T-helper 2 cell (primary cell): Measurements from ENCODE around the gene ZNF385A.
A peak's percentile ranks its signal among the peaks of the same experiment; 100 is the strongest.

Experiments
- DNase-seq, 5 experiments: peaks; one replicate each; pipeline versions ENCODE4 v3.0.0 to v3.0.0-alpha.2; 2012 to 2022

The ZNF385A gene

DNA sequence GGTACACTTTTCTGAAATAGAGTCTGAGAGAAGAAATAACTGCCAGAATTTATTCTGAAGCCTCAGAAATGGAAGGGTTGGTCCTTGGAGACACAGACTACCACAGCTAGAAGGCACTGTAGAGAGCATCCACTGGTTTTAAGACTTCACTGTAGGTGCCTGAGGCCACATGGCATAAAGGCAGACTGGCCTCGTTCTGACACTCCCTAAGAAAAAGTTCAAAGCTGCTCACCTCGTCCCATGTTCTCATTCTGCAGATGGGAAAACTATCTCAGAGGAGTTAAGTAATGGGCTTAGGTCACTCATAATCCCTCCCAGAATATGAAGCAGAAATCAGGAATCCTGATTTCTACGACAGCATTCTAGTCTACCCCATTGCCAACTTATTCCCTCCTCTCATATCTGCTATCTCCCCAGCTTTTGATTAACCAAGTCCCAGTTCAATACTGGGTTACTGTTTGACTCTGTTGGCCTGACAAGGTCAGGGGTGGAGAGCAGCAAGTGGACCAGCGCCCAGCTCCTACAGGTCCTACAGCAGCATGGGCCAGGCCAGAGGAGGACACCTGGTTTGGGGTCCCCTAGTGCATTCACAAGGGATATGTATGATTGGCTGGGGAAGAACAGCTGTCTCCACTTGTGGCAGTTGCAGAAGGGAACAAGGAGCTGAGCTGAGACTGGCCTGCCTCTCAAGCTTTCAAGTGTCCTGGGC is 30.8 kb upstream of the ZNF385A start:
- no peak for DNase-seq

DNA sequence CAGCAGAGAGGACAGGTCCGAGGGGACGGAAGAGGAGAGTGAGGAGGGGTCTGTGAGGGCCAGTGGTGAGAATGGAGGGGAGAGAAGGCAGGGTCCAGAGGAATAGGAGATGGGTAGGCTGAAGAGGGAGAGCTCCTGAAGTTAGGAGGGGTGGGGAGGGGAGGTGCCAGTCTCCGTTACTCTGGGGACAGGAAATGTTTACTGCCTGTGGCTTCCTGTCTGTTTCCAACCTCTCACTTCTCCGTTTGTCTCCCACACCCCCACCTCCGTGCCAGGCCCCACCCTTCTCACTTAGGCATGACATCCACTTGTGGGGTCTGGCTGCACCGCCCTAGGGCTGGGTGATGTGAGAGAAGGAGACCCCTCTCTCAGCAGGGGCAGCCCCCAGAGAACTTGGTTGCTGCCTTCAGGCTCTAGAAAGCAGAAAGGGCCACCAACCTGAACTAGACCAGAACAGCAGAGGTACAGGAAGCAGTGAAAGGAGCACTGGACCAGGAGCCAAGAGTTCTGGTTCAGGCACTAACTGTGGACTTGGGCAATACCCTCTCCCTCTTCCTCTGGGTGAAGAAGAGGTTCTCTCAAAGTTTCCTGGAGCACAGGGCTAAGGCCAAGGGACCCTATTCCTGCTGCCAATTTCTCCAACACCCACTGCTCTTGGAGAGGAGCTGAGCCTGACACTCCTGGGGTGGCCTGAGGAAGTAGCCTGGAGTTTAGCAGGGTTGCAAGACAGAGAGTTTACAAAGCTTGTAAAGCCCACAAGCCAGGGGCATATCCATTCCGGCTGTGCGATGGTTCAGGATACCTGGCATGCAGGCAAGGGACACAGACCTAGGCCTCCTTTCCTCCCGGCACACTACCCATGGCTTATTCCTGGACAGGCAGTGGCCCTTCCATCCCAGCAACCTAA is 29.0 kb upstream of the ZNF385A start:
- peak; percentile 40 to 91 (median 71) for DNase-seq

DNA sequence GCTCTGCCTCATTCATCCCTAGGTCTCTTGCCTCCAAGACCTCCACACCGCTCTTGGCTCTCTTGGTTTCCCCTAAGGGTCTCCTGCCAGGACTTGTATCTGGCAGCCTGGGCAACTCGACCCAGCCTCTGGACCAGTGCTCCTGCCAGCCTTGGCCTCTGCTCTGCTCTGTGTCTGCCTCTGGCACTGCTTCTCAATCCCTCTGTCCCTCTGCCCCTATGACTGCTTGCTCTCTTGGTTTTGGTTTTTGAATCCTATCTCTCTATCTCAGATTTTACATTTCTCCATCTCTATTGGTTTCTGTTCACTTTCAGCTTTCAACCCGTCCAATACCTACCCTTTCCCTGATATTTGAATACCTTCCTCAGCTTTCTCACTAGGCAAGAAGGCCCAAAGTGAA is 28.3 kb upstream of the ZNF385A start:
- DNase-seq, result peak in 1 of 5 experiments; percentile 77

DNA sequence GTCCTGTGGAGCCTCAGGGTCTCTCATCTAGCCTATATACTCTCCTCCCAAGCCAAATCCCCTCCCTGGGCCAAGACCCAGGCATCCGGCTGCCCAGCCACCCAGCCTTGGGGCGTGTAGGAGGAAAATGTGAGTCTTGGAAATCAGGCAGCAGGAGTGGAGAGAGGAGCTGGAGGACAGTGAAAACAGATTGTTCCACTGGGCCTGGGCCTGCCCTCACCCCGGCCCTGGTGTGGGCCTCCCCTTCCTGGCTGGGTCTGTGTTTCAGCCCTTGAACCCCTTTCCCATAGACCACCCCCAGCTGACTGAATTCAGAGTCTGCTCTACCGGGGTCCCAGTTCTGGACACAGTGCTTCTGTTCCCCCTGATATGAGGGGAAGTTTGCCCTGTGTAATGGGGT is 27.8 kb upstream of the ZNF385A start:
- DNase-seq, result no peak

DNA sequence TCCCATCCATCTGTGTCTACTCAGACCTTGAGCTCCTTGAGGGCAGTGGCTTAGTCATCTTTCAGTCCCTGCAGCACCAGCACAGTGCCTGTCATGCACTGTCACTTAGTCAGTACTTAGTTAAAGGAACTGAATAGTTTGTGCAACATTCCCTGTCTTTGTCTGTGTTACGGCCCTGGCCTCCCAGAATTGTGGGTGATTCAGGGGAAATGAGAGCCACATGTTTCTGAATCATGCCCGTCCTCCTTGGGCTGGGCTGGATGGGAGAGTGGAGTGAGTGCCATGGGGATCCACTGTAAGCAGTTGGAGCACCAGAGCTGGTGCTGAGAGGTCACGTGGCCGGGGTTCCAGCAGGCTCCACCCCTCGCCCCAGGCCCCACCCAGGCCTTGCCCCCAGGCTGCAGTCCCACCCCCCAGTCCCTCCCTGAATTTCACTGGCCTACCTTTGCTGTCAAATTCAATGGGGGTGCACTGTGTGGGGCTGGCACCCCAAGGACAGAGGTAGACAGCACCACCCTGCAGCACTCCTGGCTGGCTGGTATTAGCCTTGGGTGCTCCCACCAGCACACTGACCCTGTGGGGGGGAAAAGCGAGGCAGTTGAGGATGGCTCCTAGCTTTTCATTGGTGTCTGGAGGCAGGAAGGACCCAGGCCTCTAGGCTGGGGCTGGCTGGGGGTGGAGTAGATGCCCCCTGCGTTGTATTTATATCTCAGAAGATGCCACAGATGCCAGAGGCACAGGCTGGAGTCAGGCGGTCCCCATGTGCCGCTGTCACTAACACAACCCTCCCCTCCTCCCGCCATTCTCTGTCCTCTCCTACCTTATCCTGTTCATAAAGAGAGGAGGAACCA is 27.1 kb upstream of the ZNF385A start:
- peak in 3 of 5 experiments; percentile 35 to 82 (median 51) for DNase-seq

DNA sequence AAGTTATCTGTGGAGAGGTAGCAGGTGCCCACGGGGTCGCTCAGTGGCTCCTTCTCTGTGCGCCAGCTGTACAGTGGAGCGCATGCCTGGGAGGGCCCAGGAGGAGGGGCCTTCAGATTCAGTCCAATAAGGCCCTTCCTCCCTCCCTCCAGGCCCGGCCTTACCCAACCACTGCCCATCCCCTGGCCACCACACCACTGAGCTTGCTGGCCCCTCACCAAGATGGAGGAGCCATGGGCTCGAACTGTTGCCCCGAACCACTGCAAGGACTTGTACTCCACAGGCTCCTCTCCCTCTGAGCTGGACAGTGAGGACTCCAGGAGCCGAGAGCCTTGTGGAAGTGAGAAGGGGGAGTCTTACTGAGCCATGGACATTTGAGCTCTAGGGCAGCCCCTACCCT is 24.7 kb upstream of the ZNF385A start:
- DNase-seq, result no peak

DNA sequence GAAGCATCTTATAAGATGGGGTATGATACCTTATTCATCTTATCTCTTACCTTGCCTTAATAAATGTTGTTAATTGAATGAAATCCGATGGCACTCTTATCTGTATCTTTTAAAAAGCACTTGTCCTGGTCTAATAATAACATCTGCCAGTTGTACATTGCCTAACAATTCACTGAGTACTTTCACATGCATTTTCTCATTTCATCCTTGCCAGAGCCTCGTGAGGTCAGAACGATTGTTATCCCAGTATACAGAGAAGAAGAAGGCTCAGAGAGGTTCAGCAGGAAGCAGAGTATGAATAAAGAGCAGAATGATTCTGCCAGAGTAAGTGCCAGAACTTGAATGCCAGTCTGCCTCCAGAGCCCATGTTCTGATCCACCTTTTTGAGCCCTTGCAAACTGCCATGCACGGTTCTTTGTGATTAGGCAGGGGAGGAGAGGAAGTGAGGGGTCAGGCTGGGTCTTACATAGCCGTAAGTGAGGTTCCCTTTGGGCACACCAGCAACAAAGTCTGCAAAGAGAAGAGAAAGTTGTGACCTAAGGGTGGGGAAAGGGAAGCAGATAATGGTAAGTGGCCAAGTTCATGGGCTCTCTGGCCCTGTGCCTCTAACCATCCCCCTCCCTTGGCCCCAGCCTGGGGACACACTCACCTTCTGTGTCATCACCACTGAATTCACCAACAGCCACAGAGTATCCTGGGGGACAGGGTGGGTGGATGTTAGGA is 22.8 kb upstream of the ZNF385A start:
- no peak for DNase-seq

DNA sequence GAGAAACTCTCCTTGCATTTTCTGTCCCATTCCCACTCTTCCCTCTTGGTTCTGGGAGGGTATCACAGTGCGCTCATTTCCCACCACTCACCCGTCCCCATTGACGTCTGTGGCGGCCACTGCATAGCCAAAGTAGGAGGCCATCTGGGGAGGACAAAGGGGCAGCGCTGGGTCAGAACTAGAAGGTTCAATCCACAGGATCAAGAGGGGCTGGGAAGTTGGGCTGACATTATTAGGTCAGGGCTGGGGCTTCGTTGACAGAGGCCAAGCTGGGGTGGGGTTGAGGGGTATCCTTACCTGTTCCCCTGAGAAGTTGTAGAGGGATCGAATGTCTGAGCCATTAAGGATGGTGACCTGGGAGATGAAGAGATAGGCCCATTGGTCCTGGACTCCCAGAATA is 21.0 kb upstream of the ZNF385A start:
- DNase-seq, result no peak

DNA sequence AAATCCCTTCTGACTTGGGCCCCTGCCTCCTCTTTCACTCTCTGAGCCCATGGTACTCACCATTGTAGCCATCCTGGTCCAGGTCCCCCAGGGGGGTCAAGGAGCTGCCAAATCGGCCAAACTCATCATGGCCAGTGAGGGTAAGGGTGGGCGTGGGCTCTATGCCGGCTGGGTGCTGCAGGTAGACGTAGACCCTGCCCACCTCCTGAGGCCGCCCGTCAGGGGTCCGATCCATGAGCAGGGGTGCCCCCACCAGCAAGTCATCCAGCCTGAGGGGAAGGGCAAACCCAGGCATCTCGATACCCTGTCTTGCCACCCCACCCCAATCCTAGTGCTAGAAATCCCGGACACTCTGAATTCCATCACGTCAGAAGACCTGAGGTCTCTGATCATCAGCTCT is 20.6 kb upstream of the ZNF385A start:
- no peak for DNase-seq

DNA sequence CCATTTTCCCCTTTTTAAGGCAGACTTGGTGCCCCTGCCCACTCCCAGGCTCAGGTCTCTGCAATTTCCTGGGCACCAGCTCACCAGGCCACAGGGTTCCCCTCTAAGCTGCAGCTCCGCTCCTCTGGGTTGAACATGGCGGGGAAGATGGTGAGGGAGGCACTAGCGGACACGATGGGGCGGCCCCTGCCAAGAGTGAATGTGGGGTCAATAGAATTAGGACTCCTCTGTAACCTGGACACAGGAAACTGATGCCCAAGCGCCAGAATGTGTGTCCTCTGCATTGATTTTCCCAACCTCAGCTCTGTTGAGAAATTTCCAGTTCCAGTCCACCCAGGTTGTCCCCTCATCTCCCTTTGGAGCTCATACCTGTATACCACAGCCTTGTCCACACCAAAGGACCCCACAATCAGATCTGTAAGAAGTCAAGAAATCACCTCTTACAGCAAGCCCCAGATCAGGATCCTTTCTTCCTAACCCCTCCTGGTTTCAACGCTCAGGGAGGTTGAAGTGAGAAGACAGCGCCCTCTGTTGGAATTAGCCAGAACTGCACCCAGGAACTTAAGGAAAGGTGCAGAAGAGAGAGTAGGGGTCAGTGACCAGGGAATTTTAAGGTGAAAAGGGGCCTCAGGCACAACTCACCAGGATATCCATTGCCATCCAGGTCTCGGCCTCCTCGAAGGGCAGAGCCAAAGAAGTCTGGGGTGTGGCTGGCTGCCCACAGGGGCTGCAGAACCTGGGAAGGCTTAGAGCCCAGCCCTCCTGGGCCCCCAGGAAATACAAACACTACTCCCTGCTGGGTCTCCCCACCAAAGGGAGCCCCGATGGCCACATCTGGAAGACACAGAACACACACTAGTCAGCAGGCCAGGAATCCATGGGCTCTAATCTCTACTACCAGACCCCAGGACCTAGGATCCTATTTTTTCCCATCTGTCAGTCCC is 19.8 kb upstream of the ZNF385A start:
- DNase-seq, result peak; percentile 34 to 62 (median 51)

DNA sequence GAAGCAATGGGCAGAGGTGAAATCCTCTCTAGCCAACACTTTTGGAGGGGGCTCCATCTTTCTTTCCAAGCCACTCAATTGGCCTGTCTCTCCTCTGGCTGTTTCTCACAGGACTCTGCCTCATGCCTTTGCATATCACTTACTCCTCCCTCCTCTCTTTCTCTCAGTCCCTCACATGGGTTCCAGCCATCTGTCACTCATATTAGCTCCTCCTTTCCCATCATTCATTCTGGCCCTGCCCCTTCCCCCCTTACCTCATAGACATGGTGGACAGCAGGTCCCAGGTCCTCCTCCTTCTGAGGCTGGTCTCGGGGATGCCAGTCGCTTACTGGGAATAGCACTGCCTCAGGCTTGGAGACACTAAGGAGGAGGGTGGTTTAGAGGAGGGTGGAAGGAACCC is 16.6 kb upstream of the ZNF385A start:
- DNase-seq, result no peak

DNA sequence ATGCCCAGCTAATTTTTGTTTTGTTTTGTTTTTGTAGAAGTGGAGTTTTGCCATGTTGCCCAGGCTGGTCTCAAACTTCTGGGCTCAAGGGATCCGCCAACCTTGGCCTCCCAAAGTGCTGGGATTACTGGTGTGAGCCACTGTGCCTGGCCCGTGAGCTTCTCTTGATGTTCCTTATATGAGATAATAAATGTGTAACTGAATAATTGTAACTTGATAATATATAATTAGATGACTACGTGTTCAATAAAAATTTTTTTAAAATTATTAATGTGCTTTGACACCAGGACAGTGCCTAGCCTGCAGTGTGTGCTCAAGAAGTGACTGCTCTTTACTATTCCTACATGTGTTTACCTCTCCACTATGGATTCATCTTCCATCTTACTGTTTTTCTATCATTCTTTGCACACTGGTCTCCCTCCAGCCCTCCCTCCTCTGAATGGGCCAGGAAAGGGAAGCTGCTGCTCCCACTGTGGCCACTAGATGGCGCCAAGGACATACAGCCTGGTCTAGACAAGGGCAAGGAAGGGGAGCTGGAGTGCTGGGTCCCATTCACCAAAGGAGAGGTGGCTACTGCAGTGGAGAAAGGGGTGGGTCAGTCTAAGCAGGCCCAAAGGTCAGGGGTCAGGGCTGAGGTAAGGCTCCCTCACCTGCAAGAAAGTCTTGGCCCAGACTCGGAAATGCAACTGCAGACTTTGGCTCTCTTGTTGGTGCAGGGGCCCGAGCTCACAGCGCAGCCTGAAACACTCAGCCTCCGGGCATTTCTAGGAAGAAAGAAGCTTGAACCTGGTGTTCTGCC is 14.7 kb upstream of the ZNF385A start:
- peak; percentile 67 to 84 (median 76) for DNase-seq

DNA sequence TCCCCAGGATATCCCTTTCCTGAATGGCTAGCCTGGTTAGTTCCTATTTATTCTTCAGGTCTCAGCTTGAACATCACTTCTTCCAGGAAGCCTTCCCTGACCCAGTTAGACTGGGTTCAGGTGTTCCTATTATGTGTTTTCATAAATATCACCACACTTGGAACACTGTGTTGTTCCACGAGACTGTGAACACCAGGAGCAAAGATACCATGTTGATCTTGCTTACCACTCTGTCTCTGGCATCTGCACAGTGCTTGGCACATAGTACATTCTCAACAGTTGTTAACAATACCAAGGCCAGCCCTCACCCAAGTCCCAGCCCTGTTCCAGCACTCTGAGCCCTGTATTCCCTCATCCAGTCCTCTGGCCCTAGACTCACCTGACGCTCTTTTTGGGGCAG is 13.7 kb upstream of the ZNF385A start:
- DNase-seq, result no peak

DNA sequence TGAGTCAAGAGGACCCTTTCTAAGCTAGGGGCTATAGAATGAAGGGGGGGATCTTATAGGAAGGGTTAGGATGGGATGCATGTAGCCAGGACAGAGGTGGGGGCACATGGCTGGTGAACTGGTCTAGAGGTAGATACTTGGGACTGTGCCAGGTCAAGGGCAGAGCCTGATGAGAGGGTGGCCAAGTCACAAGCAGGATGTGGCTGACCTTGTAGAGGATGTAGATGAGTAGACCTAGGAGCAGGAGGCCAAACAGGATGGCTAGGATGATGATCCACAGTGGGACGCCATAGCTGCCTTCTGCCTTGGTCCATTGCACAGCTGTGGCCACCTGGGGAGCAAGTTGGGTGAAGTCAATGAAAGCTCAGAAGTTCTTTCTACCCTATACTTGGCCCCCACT is 12.6 kb upstream of the ZNF385A start:
- DNase-seq, result no peak

DNA sequence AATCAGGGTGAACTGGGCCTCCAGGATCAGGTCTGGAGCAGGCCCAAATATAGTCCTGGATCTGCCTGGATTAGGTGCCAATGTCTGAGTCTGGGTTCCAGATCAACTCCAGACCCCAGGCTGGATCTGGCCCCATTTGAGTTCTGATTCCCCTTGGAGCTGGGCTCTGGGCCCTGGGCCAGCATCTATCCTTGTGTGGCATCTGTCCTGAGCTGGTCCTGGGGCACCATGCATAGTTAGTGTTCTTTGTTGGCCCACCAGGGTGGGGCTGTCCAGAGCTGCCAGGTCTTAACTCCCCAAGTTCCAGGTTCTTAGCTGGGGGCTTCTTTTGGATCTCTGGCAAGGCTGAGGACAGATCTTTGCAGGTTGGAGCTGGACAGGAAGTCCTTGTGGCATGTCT is 11.0 kb upstream of the ZNF385A start:
- no peak for DNase-seq

DNA sequence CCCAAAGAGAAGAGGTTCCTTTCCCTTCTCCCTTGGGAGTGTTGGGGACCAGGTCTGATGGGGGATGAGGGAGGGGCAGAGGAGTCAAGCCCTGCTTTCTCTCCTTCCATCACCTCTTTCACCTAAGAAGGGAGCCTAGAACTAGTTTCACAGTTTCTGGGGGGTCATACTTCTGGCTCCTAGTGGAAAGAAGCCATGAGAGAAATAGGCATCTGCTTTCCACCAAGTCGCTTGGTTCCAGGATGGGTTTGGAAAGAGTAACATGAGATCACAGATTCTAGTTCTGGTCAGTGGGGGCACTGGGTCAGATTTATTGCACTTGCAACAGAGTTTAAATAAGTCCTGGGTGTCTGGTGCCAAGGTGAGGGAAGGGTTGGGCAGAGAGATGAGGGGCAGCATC is 10.5 kb upstream of the ZNF385A start:
- DNase-seq, result no peak

DNA sequence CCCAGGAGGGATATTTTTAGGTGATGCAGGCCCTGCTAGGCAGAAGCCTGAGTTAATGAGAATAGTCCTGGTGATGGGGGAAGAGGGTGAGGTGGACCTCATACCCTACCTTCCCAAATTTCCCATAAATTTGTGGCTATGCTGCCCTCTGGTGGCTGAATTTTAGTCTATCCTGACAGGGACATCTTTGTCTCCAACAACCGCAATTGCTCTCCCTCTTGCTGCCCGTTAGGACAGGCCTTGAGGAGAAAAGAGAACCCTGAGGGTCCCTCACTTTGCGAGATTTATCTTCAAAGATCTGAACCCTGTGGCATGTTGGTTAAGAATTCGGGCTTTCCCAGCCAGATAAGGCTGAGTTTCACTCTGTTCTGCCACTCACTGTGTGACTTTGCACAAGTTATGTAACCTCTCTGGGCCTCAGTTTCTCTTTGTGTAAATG is 9.8 kb upstream of the ZNF385A start:
- DNase-seq, result no peak

DNA sequence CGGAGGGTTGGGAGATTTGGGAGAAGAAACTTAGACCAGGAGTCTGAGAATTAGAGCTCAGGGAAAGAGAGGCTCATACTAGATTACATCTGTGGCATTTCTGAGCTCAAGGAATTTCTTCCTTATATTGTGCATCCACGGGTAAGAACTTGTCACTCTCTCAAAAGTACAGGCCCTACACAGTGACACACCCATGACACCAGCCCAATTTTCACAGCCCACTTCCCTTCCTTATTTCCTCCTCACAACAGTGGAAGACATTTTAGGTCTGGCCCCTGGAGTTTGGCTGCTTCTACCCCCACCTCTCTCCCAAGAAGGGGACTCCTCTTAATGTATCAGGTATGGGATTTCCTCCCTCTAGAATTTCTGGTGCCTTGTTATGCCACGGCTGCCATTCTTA is 9.2 kb upstream of the ZNF385A start:
- DNase-seq, result no peak

DNA sequence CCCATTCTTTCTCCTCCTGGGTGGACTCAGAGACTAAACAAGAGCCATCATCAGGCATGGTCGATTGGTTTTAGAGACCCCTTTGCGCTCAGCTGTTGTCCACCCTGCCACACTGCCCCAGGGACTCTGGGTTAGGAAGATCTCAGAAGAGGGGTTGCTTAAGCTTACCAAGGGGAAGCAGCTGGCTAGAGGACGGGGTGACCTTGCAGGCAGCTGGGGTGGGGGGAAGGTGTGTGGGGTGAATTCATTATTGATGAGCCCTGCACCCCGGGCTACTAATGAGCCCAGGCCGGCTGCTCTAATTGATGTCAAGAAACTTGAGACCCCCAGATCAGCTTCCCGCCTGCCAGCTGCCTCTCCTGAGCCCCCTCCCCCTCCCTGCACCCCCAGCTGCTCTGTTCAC is 8.7 kb upstream of the ZNF385A start:
- DNase-seq, result no peak

DNA sequence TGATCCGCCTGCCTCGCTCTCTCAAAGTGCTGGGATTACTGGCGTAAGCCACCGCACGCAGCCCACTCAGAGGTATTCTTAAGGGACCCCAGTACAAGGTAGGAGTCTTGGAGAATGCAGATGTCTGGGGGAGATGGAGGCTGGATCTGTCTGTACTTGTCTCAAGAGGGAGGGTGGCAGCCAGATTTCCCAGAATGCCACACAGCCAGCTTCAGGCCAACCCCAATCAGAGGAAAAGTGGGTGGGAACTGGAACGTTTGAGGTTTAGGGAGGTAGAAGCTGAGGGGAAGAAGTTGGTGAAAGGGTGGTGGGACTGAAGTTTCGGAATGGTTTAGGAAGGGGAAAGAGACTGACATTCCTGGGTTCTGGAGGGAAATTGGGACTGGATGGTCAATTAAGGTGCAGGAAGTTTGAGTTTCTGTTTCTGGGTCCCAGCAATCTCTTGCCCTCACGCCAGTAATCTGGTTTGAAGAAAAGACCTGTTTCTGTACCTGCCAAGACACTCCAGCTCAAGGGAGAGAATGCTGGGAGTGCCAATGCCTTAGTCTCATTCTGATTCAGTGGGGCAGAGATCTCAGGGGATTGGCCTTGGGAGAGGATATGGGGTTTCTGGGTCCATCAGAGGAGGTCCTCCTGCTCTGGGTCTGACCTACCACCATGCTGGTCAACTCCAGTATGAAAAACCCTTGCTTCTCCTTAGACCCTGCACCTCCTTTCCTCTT is 8.1 kb upstream of the ZNF385A start:
- no peak for DNase-seq
